GM12878 (cell line): Measurements from ENCODE around the gene GALNT17. TPM values are rescaled to one million over a fixed set of nuclear protein-coding genes. Genes with fewer than 3 reads are reported as not detected.

Experiments
- ATAC-seq: fragments of 200-7000 bp; cut with Tn5 transposase; 3 replicates; pipeline ENCODE4 v1.9.1; 2020; ENCODE audit warnings: mild to moderate bottlenecking, moderate library complexity
- BruUV-seq: library from RNA; stranded (reverse); fragments of 400-500 nt; replicated peaks from 2 replicates; lab custom pipeline; 2021; lab: Mats Ljungman, UMichigan
- CTCF ChIA-PET: fragments of 300-600 bp; sonication (Branson Sonifier 250); formaldehyde crosslinking; extraction: SDS; loops from one replicate; lab custom pipeline; 2021; ENCODE audit warnings: inconsistent platforms; lab: Yijun Ruan, JAX
- POLR2A ChIA-PET: fragments of 350-600 bp; formaldehyde crosslinking; extraction: SDS; loops from one replicate; lab custom pipeline; 2021; ENCODE audit warnings: inconsistent platforms; lab: Charles Lee
- RAD21 ChIA-PET: fragments of 300-600 bp; sonication (Branson Sonifier 250); formaldehyde crosslinking; loops from one replicate; lab custom pipeline; 2023; ENCODE audit warnings: antibody characterized with exemption; ENCODE audit not compliant: unreplicated experiment; lab: Charles Lee
- SMC1A ChIA-PET: fragments of 300-600 bp; sonication (Branson Sonifier 250); formaldehyde crosslinking; loops from one replicate; lab custom pipeline; 2023; ENCODE audit not compliant: unreplicated experiment, uncharacterized antibody; lab: Charles Lee
- DNase-seq: peaks from one replicate; pipeline ENCODE4 v3.0.0-alpha.2; 2011; ENCODE audit warnings: low read depth, low spot score
- FAIRE-seq: peaks from 3 replicates; lab custom pipeline; 2011; peaks lifted over from hg19 to GRCh38; lab: Jason Lieb, UNC
- H2AFZ ChIP-seq: 2 replicates; pipeline ENCODE4 v1.6.0; 2011; ENCODE audit warnings: low read depth, low read length, control low read depth; ENCODE audit not compliant: control insufficient read depth
- H3K27ac ChIP-seq: 2 replicates; pipeline ENCODE4 v1.5.1; 2011; ENCODE audit warnings: control low read depth; ENCODE audit not compliant: control insufficient read depth, insufficient read depth
- H3K27me3 ChIP-seq, 2 experiments: replicated peaks in 1 of 2; 2 replicates each; pipeline versions ENCODE4 v1.6.0 to v1.6.1; 2011; ENCODE audit warnings: low read length in 1 of 2; ENCODE audit not compliant: control insufficient read depth in 2 of 2, insufficient read depth in 2 of 2
- H3K36me3 ChIP-seq, 2 experiments: 2 replicates each; pipeline ENCODE4 v1.5.1; 2011; ENCODE audit warnings: low read length in 1 of 2; ENCODE audit not compliant: control insufficient read depth in 2 of 2, insufficient read depth in 2 of 2
- H3K4me1 ChIP-seq: 2 replicates; pipeline ENCODE4 v1.6.1; 2011; ENCODE audit warnings: mild to moderate bottlenecking, low read length, moderate library complexity, mixed read lengths; ENCODE audit not compliant: control insufficient read depth, insufficient read depth
- H3K4me2 ChIP-seq: 2 replicates; pipeline ENCODE4 v1.6.0; 2011; ENCODE audit warnings: control low read depth; ENCODE audit not compliant: control insufficient read depth, insufficient read depth
- H3K4me3 ChIP-seq: fragments of 200-600 bp; sonication (generic); 2 replicates; pipeline ENCODE4 v1.5.1; 2016
- H3K79me2 ChIP-seq: 2 replicates; pipeline ENCODE4 v1.6.0; 2011; ENCODE audit warnings: low read length; ENCODE audit not compliant: control insufficient read depth, insufficient read depth
- H3K9ac ChIP-seq: 2 replicates; pipeline ENCODE4 v1.8.0; 2011; ENCODE audit warnings: low read length, control low read depth, mixed read lengths; ENCODE audit not compliant: control insufficient read depth, insufficient read depth
- H3K9me3 ChIP-seq: replicated peaks from 3 replicates; pipeline ENCODE4 v1.5.1; 2011; ENCODE audit warnings: mild to moderate bottlenecking, low read length; ENCODE audit not compliant: control insufficient read depth, insufficient read depth
- H4K20me1 ChIP-seq: 2 replicates; pipeline ENCODE4 v1.6.0; 2011; ENCODE audit not compliant: control insufficient read depth, insufficient read depth
- BRCA1 ChIP-seq: IDR thresholded peaks from 2 replicates; pipeline ENCODE4 v1.6.1; 2011; ENCODE audit warnings: low read depth, low read length, improper control_type of control experiment
- CBX3 ChIP-seq: fragments of 200-600 bp; sonication (generic); IDR thresholded peaks from 2 replicates; pipeline ENCODE4 v1.6.1; 2016; ENCODE audit warnings: low read depth, borderline replicate concordance
- CHD2 ChIP-seq: IDR thresholded peaks from 2 replicates; pipeline ENCODE4 v1.6.1; 2011; ENCODE audit warnings: low read depth, low read length, improper control_type of control experiment, borderline replicate concordance
- CTCF ChIP-seq, 3 experiments: IDR thresholded peaks in 2 of 3; conservative IDR thresholded peaks in 1 of 3; 2 replicates each; pipeline ENCODE4 v1.5.1; 2011; ENCODE audit warnings: low read depth in 3 of 3, low read length in 3 of 3, mild to moderate bottlenecking in 3 of 3, control low read depth in 2 of 3, moderate library complexity in 2 of 3, inconsistent platforms in 1 of 3, mixed read lengths in 1 of 3; ENCODE audit not compliant: control insufficient read depth in 2 of 3, insufficient read depth in 1 of 3; ENCODE audit errors: extremely low read depth in 1 of 3
- EZH2 ChIP-seq: IDR thresholded peaks from 2 replicates; pipeline ENCODE4 v1.6.1; 2012; ENCODE audit warnings: low read depth, mild to moderate bottlenecking, control low read depth, inconsistent platforms, low read length, borderline replicate concordance; ENCODE audit not compliant: control insufficient read depth
- KLF5 ChIP-seq: fragments of 450-650 bp; IDR thresholded peaks from 2 replicates; pipeline ENCODE4 v1.6.1; 2014; ENCODE audit warnings: mild to moderate bottlenecking; ENCODE audit not compliant: partially characterized antibody
- NFYB ChIP-seq: IDR thresholded peaks from 2 replicates; pipeline ENCODE4 v1.6.1; 2011; ENCODE audit warnings: low read depth, mild to moderate bottlenecking, low read length, improper control_type of control experiment, moderate library complexity; ENCODE audit not compliant: insufficient read depth
- NR2C1 ChIP-seq: fragments of 450-650 bp; IDR thresholded peaks from 2 replicates; pipeline ENCODE4 v1.6.1; 2017; ENCODE audit warnings: antibody characterized with exemption, mild to moderate bottlenecking, moderate library complexity
- NR2C2 ChIP-seq: IDR thresholded peaks from 2 replicates; pipeline ENCODE4 v1.6.1; 2011; ENCODE audit warnings: borderline replicate concordance, low read depth; ENCODE audit not compliant: control insufficient read depth, insufficient read length
- PRDM15 ChIP-seq: fragments of 450-650 bp; formaldehyde crosslinking; IDR thresholded peaks from 2 replicates; pipeline ENCODE4 v1.4.0; 2020; ENCODE audit warnings: mild to moderate bottlenecking, moderate library complexity
- RB1 ChIP-seq: fragments of 450-650 bp; formaldehyde crosslinking; IDR thresholded peaks from 2 replicates; pipeline ENCODE4 v1.6.1; 2017; ENCODE audit warnings: mild to moderate bottlenecking, borderline replicate concordance
- SREBF2 ChIP-seq: IDR thresholded peaks from 2 replicates; pipeline ENCODE4 v1.6.1; 2012; ENCODE audit warnings: mild to moderate bottlenecking, low read length
- ZNF274 ChIP-seq: IDR thresholded peaks from one replicate; pipeline ENCODE4 v1.8.0; 2011; ENCODE audit not compliant: insufficient read length, insufficient read depth
- ZNF592 ChIP-seq: fragments of 450-650 bp; IDR thresholded peaks from 2 replicates; pipeline ENCODE4 v1.6.1; 2017; ENCODE audit warnings: mild to moderate bottlenecking, moderate library complexity
- WGBS: methylation state at CpG from one replicate; pipeline ENCODE4 v1.1.6; 2016; ENCODE audit warnings: low lambda C conversion rate; ENCODE audit not compliant: insufficient replicate concordance, insufficient coverage; ENCODE audit errors: missing lambda C conversion rate; 5-methylcytosine and 5-hydroxymethylcytosine counted together
- in situ Hi-C: fragments of 300-500 bp; cut with MboI; formaldehyde crosslinking; loops from 9 replicates; pipeline ENCODE4 v1.14.3; 2018; ENCODE audit warnings: mixed read lengths
- intact Hi-C: fragments of 100-400 bp; cut with micrococcal nuclease; formaldehyde crosslinking; loops from one replicate; pipeline ENCODE4 v1.14.2; 2022; ENCODE audit not compliant: unreplicated experiment
- polyA plus RNA-seq, 11 experiments: library from polyadenylated mRNA; depleted of rRNA in 4 of 11; unstranded in 6 of 11; stranded (reverse) in 5 of 11; fragments of >200 nt; fragmentation: Nextera tagmentation in 4 of 11; fragmentation: Illumina TruSeq in 1 of 11; extraction: Ambion mirVana in 4 of 11; extraction: Trizol in 1 of 11; gene quantifications; 1 replicate in 1 of 11; 2 replicates in 10 of 11; pipeline versions ENCODE4 v1.2.1 to v1.2.3, GENCODE V29; 2011 to 2016; ENCODE audit warnings: inconsistent platforms in 2 of 11, missing spikeins in 2 of 11, low read depth in 1 of 11
- total RNA-seq, 4 experiments: library from RNA; depleted of rRNA in 3 of 4; stranded (reverse); fragments of >200 nt in 3 of 4; fragmentation: Illumina TruSeq in 1 of 4; extraction: Trizol in 1 of 4; gene quantifications; 2 replicates each; pipeline versions ENCODE4 v1.2.1 to v1.2.3, GENCODE V29; 2013 to 2021

Gene GALNT17
- total and polyA plus RNA-seq, 10 of the 15 experiments (the other 5 are each of a cell fraction or from before 2014, with no cell fraction given), result 0.12 to 0.15 TPM; not detected in 8

GRCh38 chr7:71286336-71286735 is 154.4 kb downstream of the GALNT17 start (continued):
- TF ChIP-seq CTCF (IDR thresholded peaks at IDR 0.05 in 2 of 3, conservative IDR thresholded peaks at IDR 0.05 in 1 of 3; ENCODE audit: control insufficient read depth in 2 of 3, extremely low read depth in 1 of 3, insufficient read depth in 1 of 3, low read depth in 3 of 3, low read length in 3 of 3), result no peak
- no peak for TF ChIP-seq NR2C2
- TF ChIP-seq KLF5, result no peak
- TF ChIP-seq SREBF2, result no peak
- TF ChIP-seq PRDM15 (CRISPR knock-in tag), result no peak
- TF ChIP-seq, all 136 proteins: peak for 0

- H3K4me1 ChIP-seq, result no peaks in the 10 kb centered on the region
- no peaks in the 10 kb centered on the region for H3K79me2 ChIP-seq
- RAD21 ChIA-PET, result no interaction called here
- in situ Hi-C loops, result no loop called here
- H3K9ac ChIP-seq, result no peak overlapping the region
- H3K4me2 ChIP-seq, result no peak overlapping the region
- no peaks in the 10 kb centered on the region for H4K20me1 ChIP-seq
- H3K9me3 ChIP-seq, result no peaks in the 10 kb centered on the region; the same call in 2 of the 3 replicates
- WGBS, result 14% methylated on average over 9 of the region's 9 CpGs
- DNase-seq, result no peak
- H3K4me3 ChIP-seq, result no peak overlapping the region
- H3K27ac ChIP-seq, result no peak overlapping the region
- no TSS peak for BruUV-seq
- SMC1A ChIA-PET, result no interaction called here
- H2AFZ ChIP-seq, result no peak overlapping the region
- ATAC-seq, result no peak
- no peaks in the 10 kb centered on the region for H3K27me3 ChIP-seq
- no peak for FAIRE-seq
- POLR2A ChIA-PET, result no interaction called here
- intact Hi-C loops, result no loop called here
- H3K36me3 ChIP-seq, result no peaks in the 10 kb centered on the region
- CTCF ChIA-PET, result no interaction called here
- TF ChIP-seq RB1 (no peak), CHD2 (no peak), ZNF274 (no peak), NR2C1 (no peak), NFYB (no peak), BRCA1 (no peak), EZH2 (no peak), ZNF592 (no peak), CBX3 (no peak)
These were observed 155.0 kb downstream of the GALNT17 start for GRCh38 chr7:71286924-71287323.
